ENCODE data around the gene NDST3. TPM values are rescaled to one million over a fixed set of nuclear protein-coding genes. Genes with fewer than 3 reads are reported as not detected.

NDST3 gene
- total and polyA plus RNA-seq, 2 of the 13 experiments (the other 11 are each of a cell fraction or from before 2014, with no cell fraction given): not detected

- no peak overlapping the region for H3K27ac ChIP-seq (ENCODE audit: extremely low read length, insufficient read depth, low read length)
- H3K27me3 ChIP-seq (ENCODE audit: control insufficient read depth in 1 of 2, insufficient read depth in 2 of 2, low read length in 2 of 2): no peaks in the 10 kb centered on the region
- H3K4me2 ChIP-seq (ENCODE audit: low read depth, low read length): no peak overlapping the region
- no peaks in the 10 kb centered on the region for H4K20me1 ChIP-seq (ENCODE audit: insufficient read depth, low read length)
- POLR2A ChIA-PET: no interaction called here
- DNase-seq (ENCODE audit: low spot score) (no peak), ATAC-seq (no peak), FAIRE-seq (no peak)
- in situ Hi-C loops (cut with HindIII; ENCODE audit: extremely low pct_ligation_motif_present, low pct_unique_long_range_greater_than_20kb) (no loop called here), intact Hi-C loops (cut with micrococcal nuclease; ENCODE audit: unreplicated experiment) (no loop called here)
- H3K4me3 ChIP-seq (replicated peaks in 1 of 3; ENCODE audit: insufficient read depth in 1 of 3, low read depth in 2 of 3, low read length in 3 of 3): no peak overlapping the region
- no peaks in the 10 kb centered on the region for H3K9me3 ChIP-seq (ENCODE audit: low read length)
- H2AFZ ChIP-seq (ENCODE audit: low read length): no peak overlapping the region
- H3K36me3 ChIP-seq (replicated peaks in 1 of 2; ENCODE audit: control insufficient read depth in 1 of 2, insufficient read depth in 2 of 2, low read length in 2 of 2): no peaks in the 10 kb centered on the region
- no peaks in the 10 kb centered on the region for H3K79me2 ChIP-seq (ENCODE audit: insufficient read depth, low read length)
- BruUV-seq (replicated peaks): no TSS peak
- H3K4me1 ChIP-seq (ENCODE audit: insufficient read depth, low read length): no peaks in the 10 kb centered on the region
- H3K9ac ChIP-seq (ENCODE audit: insufficient read depth, low read depth, low read length): no peak overlapping the region
- 57% methylated on average over 2 of the region's 2 CpGs for WGBS (ENCODE audit: low lambda C conversion rate)
- CTCF ChIA-PET (ENCODE audit: low intra/inter-chr PET ratio, low total read pairs): no interaction called here
- TF ChIP-seq ZNF703 (CRISPR knock-in tag; IDR thresholded peaks at IDR 0.05; ENCODE audit: borderline replicate concordance): no peak
- no peak for TF ChIP-seq SPEN (CRISPR knock-in tag; IDR thresholded peaks at IDR 0.05; ENCODE audit: low read depth)
- TF ChIP-seq HOXA9 (CRISPR knock-in tag; IDR thresholded peaks at IDR 0.05; ENCODE audit: borderline replicate concordance): no peak
- TF ChIP-seq MAFF (IDR thresholded peaks at IDR 0.05; ENCODE audit: low read depth, low read length): no peak
- TF ChIP-seq, protein P1, sequence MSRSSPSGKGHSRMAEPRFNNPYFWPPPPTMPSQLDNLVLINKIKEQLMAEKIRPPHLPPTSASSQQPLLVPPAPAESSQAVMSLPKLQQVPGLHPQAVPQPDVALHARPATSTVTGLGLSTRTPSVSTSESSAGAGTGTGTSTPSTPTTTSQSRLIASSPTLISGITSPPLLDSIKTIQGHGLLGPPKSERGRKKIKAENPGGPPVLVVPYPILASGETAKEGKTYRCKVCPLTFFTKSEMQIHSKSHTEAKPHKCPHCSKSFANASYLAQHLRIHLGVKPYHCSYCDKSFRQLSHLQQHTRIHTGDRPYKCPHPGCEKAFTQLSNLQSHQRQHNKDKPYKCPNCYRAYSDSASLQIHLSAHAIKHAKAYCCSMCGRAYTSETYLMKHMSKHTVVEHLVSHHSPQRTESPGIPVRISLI (CRISPR knock-in tag; IDR thresholded peaks at IDR 0.05; ENCODE audit: borderline replicate concordance): no peak
- no peak for TF ChIP-seq HNF1A (IDR thresholded peaks at IDR 0.05; ENCODE audit: low read depth)
- no peak for TF ChIP-seq HNF1A (CRISPR knock-in tag; IDR thresholded peaks at IDR 0.05; ENCODE audit: borderline replicate concordance)
- TF ChIP-seq, protein P2, sequence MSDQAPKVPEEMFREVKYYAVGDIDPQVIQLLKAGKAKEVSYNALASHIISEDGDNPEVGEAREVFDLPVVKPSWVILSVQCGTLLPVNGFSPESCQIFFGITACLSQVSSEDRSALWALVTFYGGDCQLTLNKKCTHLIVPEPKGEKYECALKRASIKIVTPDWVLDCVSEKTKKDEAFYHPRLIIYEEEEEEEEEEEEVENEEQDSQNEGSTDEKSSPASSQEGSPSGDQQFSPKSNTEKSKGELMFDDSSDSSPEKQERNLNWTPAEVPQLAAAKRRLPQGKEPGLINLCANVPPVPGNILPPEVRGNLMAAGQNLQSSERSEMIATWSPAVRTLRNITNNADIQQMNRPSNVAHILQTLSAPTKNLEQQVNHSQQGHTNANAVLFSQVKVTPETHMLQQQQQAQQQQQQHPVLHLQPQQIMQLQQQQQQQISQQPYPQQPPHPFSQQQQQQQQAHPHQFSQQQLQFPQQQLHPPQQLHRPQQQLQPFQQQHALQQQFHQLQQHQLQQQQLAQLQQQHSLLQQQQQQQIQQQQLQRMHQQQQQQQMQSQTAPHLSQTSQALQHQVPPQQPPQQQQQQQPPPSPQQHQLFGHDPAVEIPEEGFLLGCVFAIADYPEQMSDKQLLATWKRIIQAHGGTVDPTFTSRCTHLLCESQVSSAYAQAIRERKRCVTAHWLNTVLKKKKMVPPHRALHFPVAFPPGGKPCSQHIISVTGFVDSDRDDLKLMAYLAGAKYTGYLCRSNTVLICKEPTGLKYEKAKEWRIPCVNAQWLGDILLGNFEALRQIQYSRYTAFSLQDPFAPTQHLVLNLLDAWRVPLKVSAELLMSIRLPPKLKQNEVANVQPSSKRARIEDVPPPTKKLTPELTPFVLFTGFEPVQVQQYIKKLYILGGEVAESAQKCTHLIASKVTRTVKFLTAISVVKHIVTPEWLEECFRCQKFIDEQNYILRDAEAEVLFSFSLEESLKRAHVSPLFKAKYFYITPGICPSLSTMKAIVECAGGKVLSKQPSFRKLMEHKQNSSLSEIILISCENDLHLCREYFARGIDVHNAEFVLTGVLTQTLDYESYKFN (CRISPR knock-in tag; conservative IDR thresholded peaks at IDR 0.05): no peak
- TF ChIP-seq ZNF256 (CRISPR knock-in tag; conservative IDR thresholded peaks at IDR 0.05): no peak
- no peak for TF ChIP-seq RCOR2 (CRISPR knock-in tag; IDR thresholded peaks at IDR 0.05)
- TF ChIP-seq ZC3H4 (CRISPR knock-in tag; IDR thresholded peaks at IDR 0.05; ENCODE audit: borderline replicate concordance): no peak
- no peak for TF ChIP-seq IRX3 (CRISPR knock-in tag; IDR thresholded peaks at IDR 0.05; ENCODE audit: borderline replicate concordance, low read depth)
- TF ChIP-seq BCLAF1 (IDR thresholded peaks at IDR 0.05): no peak
- no peak for TF ChIP-seq MED13 (CRISPR knock-in tag; IDR thresholded peaks at IDR 0.05)
These were observed 37.4 kb upstream of the NDST3 start for GRCh38 chr4:117996891-117997290.
